Measurements from ENCODE around the gene FAM120B. TPM values are rescaled to one million over a fixed set of nuclear protein-coding genes. Genes with fewer than 3 reads are reported as not detected.

Gene FAM120B
- total RNA-seq, 1 experiment from 2014 or later: 15.2 TPM

- Mint-ChIP-seq H3K27me3 (ENCODE audit: low read depth) (no peaks in the 10 kb centered on the region), H3K36me3 (peaks cover 9% of the 10 kb centered on the region), H3K9me3 (no peaks in the 10 kb centered on the region), H3K4me1 (peaks cover 22% of the 10 kb centered on the region), H3K4me3 (no peak overlapping the region), H3K27ac (no peak overlapping the region)
- ChIA-PET CTCF (no interaction called here), POLR2A (interaction anchor here (1.8 kb wide), 1 partner anchor 81 kb away, joined by 6 read pairs; the partner anchor contains the start of gene DLL1)
- DNase-seq (ENCODE audit: low spot score): peak; percentile 30
- ATAC-seq: peak; percentile 94
- TF ChIP-seq ELF4 (CRISPR knock-in tag; IDR thresholded peaks at IDR 0.05; ENCODE audit: low read depth) (no peak), FOXJ3 (CRISPR knock-in tag; IDR thresholded peaks at IDR 0.05; ENCODE audit: borderline replicate concordance) (no peak), CDX4 (CRISPR knock-in tag; IDR thresholded peaks at IDR 0.05; ENCODE audit: borderline replicate concordance) (no peak), GTF2I (CRISPR knock-in tag; conservative IDR thresholded peaks at IDR 0.05) (no peak), ZNF317 (CRISPR knock-in tag; IDR thresholded peaks at IDR 0.05; ENCODE audit: borderline replicate concordance, low read depth) (no peak)
- TF ChIP-seq, protein P1, sequence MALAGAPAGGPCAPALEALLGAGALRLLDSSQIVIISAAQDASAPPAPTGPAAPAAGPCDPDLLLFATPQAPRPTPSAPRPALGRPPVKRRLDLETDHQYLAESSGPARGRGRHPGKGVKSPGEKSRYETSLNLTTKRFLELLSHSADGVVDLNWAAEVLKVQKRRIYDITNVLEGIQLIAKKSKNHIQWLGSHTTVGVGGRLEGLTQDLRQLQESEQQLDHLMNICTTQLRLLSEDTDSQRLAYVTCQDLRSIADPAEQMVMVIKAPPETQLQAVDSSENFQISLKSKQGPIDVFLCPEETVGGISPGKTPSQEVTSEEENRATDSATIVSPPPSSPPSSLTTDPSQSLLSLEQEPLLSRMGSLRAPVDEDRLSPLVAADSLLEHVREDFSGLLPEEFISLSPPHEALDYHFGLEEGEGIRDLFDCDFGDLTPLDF (CRISPR knock-in tag; IDR thresholded peaks at IDR 0.05): no peak
Measured at GRCh38 chr6:170371588-170371987, 65.0 kb downstream of the FAM120B start.

DNA sequence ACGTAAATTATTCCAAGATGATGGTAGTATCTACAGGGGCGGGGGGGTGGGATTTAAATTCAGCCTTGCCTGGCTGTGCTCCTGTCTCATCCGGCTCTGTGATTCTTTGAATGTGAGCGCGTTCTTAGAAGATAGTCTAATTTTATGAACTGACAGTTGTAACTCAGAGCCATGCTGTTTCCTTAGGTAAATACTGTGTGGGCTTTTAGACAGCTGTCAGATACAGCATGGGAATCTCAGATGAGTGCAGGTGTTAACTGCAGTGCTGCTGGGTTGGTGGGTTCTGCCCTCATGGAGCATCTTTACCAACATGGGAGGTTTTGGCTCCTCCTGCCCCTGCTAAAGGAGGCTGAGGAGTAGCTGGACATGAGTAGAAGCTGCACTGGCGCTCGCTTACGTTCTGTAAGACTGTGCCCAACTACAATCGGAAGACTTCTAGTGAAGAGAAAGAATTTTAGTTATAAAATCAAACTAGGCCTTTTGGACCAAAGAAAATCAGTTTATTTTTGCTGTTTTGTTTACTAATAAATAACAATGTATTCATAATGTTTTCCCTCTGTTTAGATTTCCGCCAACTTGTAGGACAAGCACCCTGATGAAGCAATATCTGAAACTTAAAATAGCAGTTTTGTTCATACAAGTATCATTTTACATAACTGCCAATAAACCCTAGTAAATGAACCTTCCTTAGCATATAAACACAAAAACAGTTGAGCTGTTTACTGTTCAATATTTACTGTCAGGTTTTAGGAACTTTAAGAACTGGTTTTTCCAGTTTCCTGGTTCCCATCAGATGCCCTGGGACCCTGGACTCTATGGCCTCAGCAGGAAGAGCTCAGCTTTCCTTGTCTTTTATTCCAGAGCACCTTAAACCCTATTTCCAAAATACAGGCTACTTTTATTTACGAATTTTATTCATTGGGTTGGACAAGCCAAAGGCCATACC lies 66.1 kb downstream of the FAM120B start:
- H3K9me3 Mint-ChIP-seq: no peaks in the 10 kb centered on the region
- TF ChIP-seq TEAD1 (CRISPR knock-in tag; IDR thresholded peaks at IDR 0.05): no peak
- TF ChIP-seq ZNF671 (CRISPR knock-in tag; IDR thresholded peaks at IDR 0.05): no peak
- TF ChIP-seq CDX4 (CRISPR knock-in tag; IDR thresholded peaks at IDR 0.05; ENCODE audit: borderline replicate concordance): no peak
- no peak for TF ChIP-seq ATF3 (CRISPR knock-in tag; conservative IDR thresholded peaks at IDR 0.05)
- no peak for TF ChIP-seq ATF1 (CRISPR knock-in tag; IDR thresholded peaks at IDR 0.05)
- TF ChIP-seq NFYB (CRISPR knock-in tag; conservative IDR thresholded peaks at IDR 0.05; ENCODE audit: low read depth): no peak
- TF ChIP-seq, protein P2, sequence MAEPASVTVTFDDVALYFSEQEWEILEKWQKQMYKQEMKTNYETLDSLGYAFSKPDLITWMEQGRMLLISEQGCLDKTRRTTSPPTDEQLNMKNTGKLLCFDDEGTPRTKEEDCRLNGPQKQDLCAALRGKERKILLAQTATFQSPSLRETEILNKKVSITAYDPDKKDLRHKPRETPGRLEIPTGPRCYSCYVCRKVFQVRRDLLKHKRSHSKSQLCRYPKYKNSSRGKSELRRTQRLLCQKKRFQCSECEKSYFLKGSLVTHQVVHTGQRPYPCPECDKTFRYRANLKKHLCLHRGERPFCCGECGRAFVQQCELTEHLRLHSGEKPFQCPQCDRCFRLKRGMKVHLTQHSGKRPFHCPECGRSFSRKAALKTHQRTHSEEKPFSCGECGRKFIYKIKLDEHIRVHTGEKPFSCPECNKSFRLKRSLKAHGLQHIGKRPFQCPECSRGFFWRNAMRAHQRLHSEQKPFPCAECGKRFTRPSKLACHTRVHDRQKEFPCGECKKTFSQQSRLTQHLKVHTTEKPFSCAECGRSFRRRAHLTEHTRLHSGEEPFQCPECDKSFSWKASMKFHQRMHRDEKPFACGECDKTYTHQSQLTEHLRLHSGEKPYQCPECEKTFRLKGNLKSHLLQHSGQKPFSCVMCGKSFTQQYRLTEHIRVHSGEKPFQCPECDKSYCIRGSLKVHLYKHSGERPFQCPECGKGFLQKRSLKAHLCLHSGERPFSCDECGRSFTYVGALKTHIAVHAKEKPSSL (CRISPR knock-in tag; conservative IDR thresholded peaks at IDR 0.05): no peak
- TF ChIP-seq ZNF317 (CRISPR knock-in tag; IDR thresholded peaks at IDR 0.05; ENCODE audit: borderline replicate concordance, low read depth): no peak
- no peak for TF ChIP-seq MXD4 (CRISPR knock-in tag; IDR thresholded peaks at IDR 0.05; ENCODE audit: borderline replicate concordance)
- TF ChIP-seq PRRX2 (CRISPR knock-in tag; IDR thresholded peaks at IDR 0.05): no peak
- TF ChIP-seq FOXK1 (CRISPR knock-in tag; IDR thresholded peaks at IDR 0.05): no peak
- no peak for TF ChIP-seq GTF2I (CRISPR knock-in tag; conservative IDR thresholded peaks at IDR 0.05)
- TF ChIP-seq FOXP4 (CRISPR knock-in tag; IDR thresholded peaks at IDR 0.05): no peak
- TF ChIP-seq NR1H2 (CRISPR knock-in tag; IDR thresholded peaks at IDR 0.05): no peak
- TF ChIP-seq, protein P3, sequence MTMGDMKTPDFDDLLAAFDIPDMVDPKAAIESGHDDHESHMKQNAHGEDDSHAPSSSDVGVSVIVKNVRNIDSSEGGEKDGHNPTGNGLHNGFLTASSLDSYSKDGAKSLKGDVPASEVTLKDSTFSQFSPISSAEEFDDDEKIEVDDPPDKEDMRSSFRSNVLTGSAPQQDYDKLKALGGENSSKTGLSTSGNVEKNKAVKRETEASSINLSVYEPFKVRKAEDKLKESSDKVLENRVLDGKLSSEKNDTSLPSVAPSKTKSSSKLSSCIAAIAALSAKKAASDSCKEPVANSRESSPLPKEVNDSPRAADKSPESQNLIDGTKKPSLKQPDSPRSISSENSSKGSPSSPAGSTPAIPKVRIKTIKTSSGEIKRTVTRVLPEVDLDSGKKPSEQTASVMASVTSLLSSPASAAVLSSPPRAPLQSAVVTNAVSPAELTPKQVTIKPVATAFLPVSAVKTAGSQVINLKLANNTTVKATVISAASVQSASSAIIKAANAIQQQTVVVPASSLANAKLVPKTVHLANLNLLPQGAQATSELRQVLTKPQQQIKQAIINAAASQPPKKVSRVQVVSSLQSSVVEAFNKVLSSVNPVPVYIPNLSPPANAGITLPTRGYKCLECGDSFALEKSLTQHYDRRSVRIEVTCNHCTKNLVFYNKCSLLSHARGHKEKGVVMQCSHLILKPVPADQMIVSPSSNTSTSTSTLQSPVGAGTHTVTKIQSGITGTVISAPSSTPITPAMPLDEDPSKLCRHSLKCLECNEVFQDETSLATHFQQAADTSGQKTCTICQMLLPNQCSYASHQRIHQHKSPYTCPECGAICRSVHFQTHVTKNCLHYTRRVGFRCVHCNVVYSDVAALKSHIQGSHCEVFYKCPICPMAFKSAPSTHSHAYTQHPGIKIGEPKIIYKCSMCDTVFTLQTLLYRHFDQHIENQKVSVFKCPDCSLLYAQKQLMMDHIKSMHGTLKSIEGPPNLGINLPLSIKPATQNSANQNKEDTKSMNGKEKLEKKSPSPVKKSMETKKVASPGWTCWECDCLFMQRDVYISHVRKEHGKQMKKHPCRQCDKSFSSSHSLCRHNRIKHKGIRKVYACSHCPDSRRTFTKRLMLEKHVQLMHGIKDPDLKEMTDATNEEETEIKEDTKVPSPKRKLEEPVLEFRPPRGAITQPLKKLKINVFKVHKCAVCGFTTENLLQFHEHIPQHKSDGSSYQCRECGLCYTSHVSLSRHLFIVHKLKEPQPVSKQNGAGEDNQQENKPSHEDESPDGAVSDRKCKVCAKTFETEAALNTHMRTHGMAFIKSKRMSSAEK (CRISPR knock-in tag; IDR thresholded peaks at IDR 0.05; ENCODE audit: borderline replicate concordance): no peak
- TF ChIP-seq ERG (CRISPR knock-in tag; IDR thresholded peaks at IDR 0.05): no peak

More for the DNA sequence above, 66.1 kb downstream of the FAM120B start:
- Mint-ChIP-seq H3K27ac (peak overlapping the region; percentile 42; the same call in 1 of the 2 replicates), H3K4me3 (no peak overlapping the region; the same call in 1 of the 2 replicates), H3K36me3 (peaks cover 10% of the 10 kb centered on the region), H3K27me3 (ENCODE audit: low read depth) (no peaks in the 10 kb centered on the region), H3K4me1 (peaks cover 22% of the 10 kb centered on the region)
- ChIA-PET CTCF (no interaction called here), POLR2A (interaction anchor here (1.8 kb wide), 1 partner anchor 82 kb away, joined by 6 read pairs; the partner anchor contains the start of gene DLL1)
- no peak for DNase-seq (ENCODE audit: low spot score)
- peak; percentile 11; the same call in 1 of the 2 replicates for ATAC-seq

Data from WTC11 (cell line).